Breast epithelium (tissue), 3 donors: Measurements from ENCODE around the gene MON2.

Source experiments
- POLR2A ChIP-seq: fragments of 450-650 bp; IDR thresholded peaks from one replicate; pipeline ENCODE4 v1.6.1; 2016; ENCODE audit warnings: antibody characterized with exemption, mild to moderate bottlenecking, moderate library complexity
- POLR2AphosphoS5 ChIP-seq, 3 donors: sonication (generic); formaldehyde crosslinking; IDR thresholded peaks; one replicate each; pipeline ENCODE4 v1.6.1; 2017; ENCODE audit warnings: antibody characterized with exemption in 3 of 3
- TF ChIP-seq, protein P1 (sequence below), 3 donors: fragments of 450-650 bp; IDR thresholded peaks; one replicate each; pipeline ENCODE4 v1.5.1; 2016 to 2017; ENCODE audit warnings: antibody characterized with exemption in 3 of 3, mild to moderate bottlenecking in 3 of 3, moderate library complexity in 3 of 3

DNA sequence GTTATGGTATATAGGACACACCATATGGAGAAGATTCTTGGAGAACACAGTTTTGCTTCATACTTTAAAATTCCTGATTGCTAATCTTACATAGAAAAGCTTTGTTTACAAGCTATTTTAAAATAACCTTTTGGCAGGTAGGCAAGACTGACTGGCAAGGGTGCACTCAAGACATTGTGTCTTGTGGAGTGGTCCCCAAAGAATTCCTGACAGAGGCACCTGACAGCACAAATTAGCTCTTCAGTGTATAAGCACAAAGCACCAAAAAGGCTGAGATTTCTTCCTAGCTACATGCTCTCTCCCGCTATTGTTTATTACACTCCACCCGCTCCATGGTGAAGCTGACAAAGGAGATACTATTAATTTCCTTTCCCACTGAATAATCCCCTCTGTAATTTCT lies 139.4 kb downstream of the MON2 start:
- TF ChIP-seq, protein P1, sequence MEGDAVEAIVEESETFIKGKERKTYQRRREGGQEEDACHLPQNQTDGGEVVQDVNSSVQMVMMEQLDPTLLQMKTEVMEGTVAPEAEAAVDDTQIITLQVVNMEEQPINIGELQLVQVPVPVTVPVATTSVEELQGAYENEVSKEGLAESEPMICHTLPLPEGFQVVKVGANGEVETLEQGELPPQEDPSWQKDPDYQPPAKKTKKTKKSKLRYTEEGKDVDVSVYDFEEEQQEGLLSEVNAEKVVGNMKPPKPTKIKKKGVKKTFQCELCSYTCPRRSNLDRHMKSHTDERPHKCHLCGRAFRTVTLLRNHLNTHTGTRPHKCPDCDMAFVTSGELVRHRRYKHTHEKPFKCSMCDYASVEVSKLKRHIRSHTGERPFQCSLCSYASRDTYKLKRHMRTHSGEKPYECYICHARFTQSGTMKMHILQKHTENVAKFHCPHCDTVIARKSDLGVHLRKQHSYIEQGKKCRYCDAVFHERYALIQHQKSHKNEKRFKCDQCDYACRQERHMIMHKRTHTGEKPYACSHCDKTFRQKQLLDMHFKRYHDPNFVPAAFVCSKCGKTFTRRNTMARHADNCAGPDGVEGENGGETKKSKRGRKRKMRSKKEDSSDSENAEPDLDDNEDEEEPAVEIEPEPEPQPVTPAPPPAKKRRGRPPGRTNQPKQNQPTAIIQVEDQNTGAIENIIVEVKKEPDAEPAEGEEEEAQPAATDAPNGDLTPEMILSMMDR (IDR thresholded peaks at IDR 0.05): no peak
- TF ChIP-seq POLR2AphosphoS5 (IDR thresholded peaks at IDR 0.05) (no peak), POLR2A (no peak)
